ENCODE results near the gene FLVCR1.

The FLVCR1 gene

GRCh38 chr1:212884592-212884991, 26.5 kb downstream of the FLVCR1 start:
- H3K4ac ChIP-seq (ENCODE audit: low read depth in 1 of 2, low read length in 2 of 2), result no peak overlapping the region
- WGBS, result 92% methylated on average over 2 of the region's 4 CpGs
- H2AFZ ChIP-seq (ENCODE audit: low read depth, low read length), result no peak overlapping the region

GRCh38 chr1:212892108-212892507, 34.0 kb downstream of the FLVCR1 start:
- Histone ChIP-seq H2AK5ac (ENCODE audit: low read length, severe bottlenecking) (no peak overlapping the region), H3K14ac (ENCODE audit: low read length in 2 of 2) (no peak overlapping the region), H3K4me3 (ENCODE audit: insufficient read depth in 1 of 2, low read depth in 1 of 2, low read length in 2 of 2) (no peak overlapping the region), H3K36me3 (ENCODE audit: control insufficient read depth in 1 of 2, insufficient read depth in 2 of 2, low read depth in 1 of 2, low read length in 2 of 2) (peaks cover 9 to 79% of the 10 kb centered on the region in 2 experiments), H3K27me3 (ENCODE audit: control insufficient read depth in 1 of 2, insufficient read depth in 1 of 2, low read length in 2 of 2) (no peaks in the 10 kb centered on the region), H2BK120ac (ENCODE audit: low read depth, low read length) (no peak overlapping the region), H2BK12ac (ENCODE audit: low read length in 2 of 2) (no peak overlapping the region), H4K91ac (ENCODE audit: low read length) (no peak overlapping the region), H3K9ac (ENCODE audit: low read length) (no peak overlapping the region), H2BK15ac (ENCODE audit: low read depth, poor library complexity, severe bottlenecking) (no peak overlapping the region), H3K9me3 (ENCODE audit: control insufficient read depth, low read length) (no peaks in the 10 kb centered on the region), H2AFZ (ENCODE audit: low read depth, low read length) (no peak overlapping the region), H3K79me1 (replicated peaks; ENCODE audit: low read length, poor library complexity, severe bottlenecking) (peaks cover 1% of the 10 kb centered on the region), H3K4ac (ENCODE audit: low read depth in 1 of 2, low read length in 2 of 2) (no peak overlapping the region), H4K8ac (ENCODE audit: low read length) (no peak overlapping the region), H2BK5ac (ENCODE audit: low read depth, low read length, poor library complexity, severe bottlenecking) (no peak overlapping the region), H3K4me1 (ENCODE audit: control insufficient read depth, insufficient read depth, low read depth, low read length) (no peaks in the 10 kb centered on the region), H3K18ac (ENCODE audit: low read depth in 1 of 2, low read length in 2 of 2) (no peak overlapping the region), H3K4me2 (ENCODE audit: low read length, poor library complexity, severe bottlenecking) (no peak overlapping the region), H3K27ac (ENCODE audit: low read length, poor library complexity, severe bottlenecking) (no peak overlapping the region), H3K23ac (ENCODE audit: low read length in 2 of 2) (no peak overlapping the region)
- no CpG with 5 or more reads among the region's 1 CpG for WGBS
- DNase-seq, result no peak

More at GRCh38 chr1:212884592-212884991, 26.5 kb downstream of the FLVCR1 start:
- DNase-seq, result no peak
- no peak overlapping the region for H2BK15ac ChIP-seq (ENCODE audit: low read depth, poor library complexity, severe bottlenecking)
- peaks cover 4% of the 10 kb centered on the region for H3K79me1 ChIP-seq (replicated peaks; ENCODE audit: low read length, poor library complexity, severe bottlenecking)
- H3K23ac ChIP-seq (ENCODE audit: low read length in 2 of 2), result no peak overlapping the region
- peaks cover 6 to 75% of the 10 kb centered on the region in 2 experiments for H3K36me3 ChIP-seq (ENCODE audit: control insufficient read depth in 1 of 2, insufficient read depth in 2 of 2, low read depth in 1 of 2, low read length in 2 of 2)
- H3K14ac ChIP-seq (ENCODE audit: low read length in 2 of 2), result no peak overlapping the region
- H2BK120ac ChIP-seq (ENCODE audit: low read depth, low read length), result no peak overlapping the region
- no peak overlapping the region for H2AK5ac ChIP-seq (ENCODE audit: low read length, severe bottlenecking)
- H3K27ac ChIP-seq (ENCODE audit: low read length, poor library complexity, severe bottlenecking), result no peak overlapping the region
- H3K4me1 ChIP-seq (ENCODE audit: control insufficient read depth, insufficient read depth, low read depth, low read length), result no peaks in the 10 kb centered on the region
- H2BK12ac ChIP-seq (ENCODE audit: low read length in 2 of 2), result no peak overlapping the region
- no peaks in the 10 kb centered on the region for H3K9me3 ChIP-seq (ENCODE audit: control insufficient read depth, low read length)
- H3K27me3 ChIP-seq (ENCODE audit: control insufficient read depth in 1 of 2, insufficient read depth in 1 of 2, low read length in 2 of 2), result no peaks in the 10 kb centered on the region
- H2BK5ac ChIP-seq (ENCODE audit: low read depth, low read length, poor library complexity, severe bottlenecking), result no peak overlapping the region
- no peak overlapping the region for H4K91ac ChIP-seq (ENCODE audit: low read length)
- no peak overlapping the region for H3K9ac ChIP-seq (ENCODE audit: low read length)
- H3K4me3 ChIP-seq (ENCODE audit: insufficient read depth in 1 of 2, low read depth in 1 of 2, low read length in 2 of 2), result no peak overlapping the region
- H3K4me2 ChIP-seq (ENCODE audit: low read length, poor library complexity, severe bottlenecking), result no peak overlapping the region
- no peak overlapping the region for H3K18ac ChIP-seq (ENCODE audit: low read depth in 1 of 2, low read length in 2 of 2)
- no peak overlapping the region for H4K8ac ChIP-seq (ENCODE audit: low read length)

- H3K4me3 ChIP-seq (ENCODE audit: insufficient read depth in 1 of 2, low read depth in 1 of 2, low read length in 2 of 2), result peak overlapping the region in 1 of 2 experiments; percentile 31
- peaks cover 14 to 47% of the 10 kb centered on the region in 2 experiments for H3K36me3 ChIP-seq (ENCODE audit: control insufficient read depth in 1 of 2, insufficient read depth in 2 of 2, low read depth in 1 of 2, low read length in 2 of 2)
- H2BK5ac ChIP-seq (ENCODE audit: low read depth, low read length, poor library complexity, severe bottlenecking), result no peak overlapping the region
- no peaks in the 10 kb centered on the region for H3K27me3 ChIP-seq (ENCODE audit: control insufficient read depth in 1 of 2, insufficient read depth in 1 of 2, low read length in 2 of 2)
- H2BK15ac ChIP-seq (ENCODE audit: low read depth, poor library complexity, severe bottlenecking), result no peak overlapping the region
- no peak for DNase-seq
- no peak overlapping the region for H4K91ac ChIP-seq (ENCODE audit: low read length)
- no peak overlapping the region for H3K14ac ChIP-seq (ENCODE audit: low read length in 2 of 2)
- no peak overlapping the region for H4K8ac ChIP-seq (ENCODE audit: low read length)
- no peak overlapping the region for H3K9ac ChIP-seq (ENCODE audit: low read length)
- H3K23ac ChIP-seq (ENCODE audit: low read length in 2 of 2), result no peak overlapping the region
- H3K9me3 ChIP-seq (ENCODE audit: control insufficient read depth, low read length), result peaks cover 34% of the 10 kb centered on the region
- no peaks in the 10 kb centered on the region for H3K79me1 ChIP-seq (replicated peaks; ENCODE audit: low read length, poor library complexity, severe bottlenecking)
- H2BK120ac ChIP-seq (ENCODE audit: low read depth, low read length), result no peak overlapping the region
- no peak overlapping the region for H2AFZ ChIP-seq (ENCODE audit: low read depth, low read length)
- H3K27ac ChIP-seq (ENCODE audit: low read length, poor library complexity, severe bottlenecking), result no peak overlapping the region
- no peak overlapping the region for H2AK5ac ChIP-seq (ENCODE audit: low read length, severe bottlenecking)
- no peak overlapping the region for H2BK12ac ChIP-seq (ENCODE audit: low read length in 2 of 2)
- H3K4me1 ChIP-seq (ENCODE audit: control insufficient read depth, insufficient read depth, low read depth, low read length), result no peaks in the 10 kb centered on the region
- H3K4ac ChIP-seq (ENCODE audit: low read depth in 1 of 2, low read length in 2 of 2), result no peak overlapping the region
- no peak overlapping the region for H3K18ac ChIP-seq (ENCODE audit: low read depth in 1 of 2, low read length in 2 of 2)
- H3K4me2 ChIP-seq (ENCODE audit: low read length, poor library complexity, severe bottlenecking), result no peak overlapping the region
- 86% methylated on average over 1 of the region's 1 CpG for WGBS
Observed at GRCh38 chr1:212899845-212900244, 41.8 kb downstream of the FLVCR1 start.

GRCh38 chr1:212901290-212901689, 43.2 kb downstream of the FLVCR1 start:
- H3K4me2 ChIP-seq (ENCODE audit: low read length, poor library complexity, severe bottlenecking), result no peak overlapping the region
- H3K27ac ChIP-seq (ENCODE audit: low read length, poor library complexity, severe bottlenecking), result no peak overlapping the region
- H2BK15ac ChIP-seq (ENCODE audit: low read depth, poor library complexity, severe bottlenecking), result no peak overlapping the region
- no peak overlapping the region for H3K18ac ChIP-seq (ENCODE audit: low read depth in 1 of 2, low read length in 2 of 2)
- H3K23ac ChIP-seq (ENCODE audit: low read length in 2 of 2), result no peak overlapping the region
- no peak for DNase-seq
- peaks cover 46% of the 10 kb centered on the region for H3K9me3 ChIP-seq (ENCODE audit: control insufficient read depth, low read length)
- no peaks in the 10 kb centered on the region for H3K79me1 ChIP-seq (replicated peaks; ENCODE audit: low read length, poor library complexity, severe bottlenecking)
- H2BK120ac ChIP-seq (ENCODE audit: low read depth, low read length), result no peak overlapping the region
- H3K27me3 ChIP-seq (ENCODE audit: control insufficient read depth in 1 of 2, insufficient read depth in 1 of 2, low read length in 2 of 2), result no peaks in the 10 kb centered on the region
- H3K14ac ChIP-seq (ENCODE audit: low read length in 2 of 2), result no peak overlapping the region
- no peak overlapping the region for H4K8ac ChIP-seq (ENCODE audit: low read length)
- H4K91ac ChIP-seq (ENCODE audit: low read length), result no peak overlapping the region
- H2AFZ ChIP-seq (ENCODE audit: low read depth, low read length), result no peak overlapping the region
- H3K9ac ChIP-seq (ENCODE audit: low read length), result no peak overlapping the region
- peak overlapping the region in 1 of 2 experiments; percentile 7 for H3K4me3 ChIP-seq (ENCODE audit: insufficient read depth in 1 of 2, low read depth in 1 of 2, low read length in 2 of 2)
- WGBS, result 100% methylated on average over 1 of the region's 2 CpGs
- no peaks in the 10 kb centered on the region for H3K4me1 ChIP-seq (ENCODE audit: control insufficient read depth, insufficient read depth, low read depth, low read length)
- H2BK12ac ChIP-seq (ENCODE audit: low read length in 2 of 2), result no peak overlapping the region
- H3K36me3 ChIP-seq (ENCODE audit: control insufficient read depth in 1 of 2, insufficient read depth in 2 of 2, low read depth in 1 of 2, low read length in 2 of 2), result peaks cover 14 to 32% of the 10 kb centered on the region in 2 experiments
- H2BK5ac ChIP-seq (ENCODE audit: low read depth, low read length, poor library complexity, severe bottlenecking), result no peak overlapping the region
- H2AK5ac ChIP-seq (ENCODE audit: low read length, severe bottlenecking), result no peak overlapping the region
- no peak overlapping the region for H3K4ac ChIP-seq (ENCODE audit: low read depth in 1 of 2, low read length in 2 of 2)

Data from mesenchymal stem cell (in vitro differentiated cells and primary cell).